H1 (cell line): Measurements from ENCODE around the gene PIANP. TPM values are rescaled to one million over a fixed set of nuclear protein-coding genes. Genes with fewer than 3 reads are reported as not detected.

ENCODE experiments used
- CTCF ChIA-PET: fragments of 300-600 bp; sonication (Branson Sonifier 250); formaldehyde crosslinking; loops from one replicate; lab custom pipeline; 2021; ENCODE audit not compliant: partially characterized antibody; lab: Charles Lee
- POLR2A ChIA-PET: fragments of 300-600 bp; sonication (Branson Sonifier 250); formaldehyde crosslinking; loops from one replicate; lab custom pipeline; 2021; ENCODE audit warnings: inconsistent platforms; ENCODE audit not compliant: partially characterized antibody; lab: Charles Lee
- DNase-seq, 2 experiments: peaks; one replicate each; pipeline versions ENCODE4 v3.0.0 to v3.0.0-alpha.2; 2010 to 2022; ENCODE audit warnings: low spot score in 2 of 2, low read depth in 1 of 2, mixed read lengths in 1 of 2
- FAIRE-seq: peaks from 2 replicates; lab custom pipeline; 2011; peaks lifted over from hg19 to GRCh38; lab: Jason Lieb, UNC
- H2AFZ ChIP-seq: 2 replicates; pipeline ENCODE4 v1.8.1; 2012; ENCODE audit warnings: low read length, inconsistent platforms
- H2AK5ac ChIP-seq: 2 replicates; pipeline ENCODE4 v1.6.1; 2013; ENCODE audit warnings: low read depth, low read length
- H2BK120ac ChIP-seq: replicated peaks from 2 replicates; pipeline ENCODE3; 2013; ENCODE audit warnings: low read depth, low read length, inconsistent platforms
- H2BK12ac ChIP-seq: 2 replicates; pipeline ENCODE4 v1.6.1; 2013; ENCODE audit warnings: low read depth, low read length
- H2BK15ac ChIP-seq: 2 replicates; pipeline ENCODE4 v1.6.1; 2013; ENCODE audit warnings: low read length
- H2BK20ac ChIP-seq: 2 replicates; pipeline ENCODE4 v1.6.1; 2013; ENCODE audit warnings: low read length
- H2BK5ac ChIP-seq: 2 replicates; pipeline ENCODE4 v1.6.1; 2013; ENCODE audit warnings: low read depth, low read length
- H3K14ac ChIP-seq: 2 replicates; pipeline ENCODE4 v1.6.1; 2013; ENCODE audit warnings: inconsistent platforms; ENCODE audit not compliant: insufficient read length
- H3K18ac ChIP-seq: 2 replicates; pipeline ENCODE4 v1.6.1; 2013; ENCODE audit warnings: low read length; ENCODE audit errors: extremely low read depth
- H3K23ac ChIP-seq: 2 replicates; pipeline ENCODE4 v1.6.1; 2013; ENCODE audit warnings: inconsistent platforms; ENCODE audit not compliant: insufficient read length
- H3K23me2 ChIP-seq: 2 replicates; pipeline ENCODE4 v1.6.1; 2013; ENCODE audit warnings: low read depth, low read length
- H3K27ac ChIP-seq: 2 replicates; pipeline ENCODE4 v1.6.1; 2011; ENCODE audit warnings: low read depth, low read length, inconsistent platforms
- H3K27me3 ChIP-seq, 4 experiments: replicated peaks in 1 of 4; 1 replicate in 1 of 4; 2 replicates in 3 of 4; pipeline versions ENCODE4 v1.6.1 to v1.8.1; 2011 to 2013; ENCODE audit warnings: low read length in 3 of 4, mild to moderate bottlenecking in 3 of 4, inconsistent platforms in 2 of 4, mixed read lengths in 2 of 4, moderate library complexity in 1 of 4; ENCODE audit not compliant: control insufficient read depth in 3 of 4, insufficient read depth in 3 of 4; ENCODE audit errors: extremely low read depth in 1 of 4
- H3K36me3 ChIP-seq, 4 experiments: 2 replicates each; pipeline versions ENCODE4 v1.6.1 to v1.8.1; 2011 to 2013; ENCODE audit warnings: mild to moderate bottlenecking in 4 of 4, low read length in 3 of 4, moderate library complexity in 2 of 4, control low read depth in 1 of 4, inconsistent platforms in 1 of 4; ENCODE audit not compliant: insufficient read depth in 4 of 4, control insufficient read depth in 2 of 4
- H3K4ac ChIP-seq: replicated peaks from 2 replicates; pipeline ENCODE3; 2013; ENCODE audit warnings: low read length, low read depth, mixed read lengths, inconsistent platforms; ENCODE audit not compliant: insufficient read length
- H3K4me1 ChIP-seq, 4 experiments: replicated peaks in 1 of 4; 1 replicate in 1 of 4; 2 replicates in 3 of 4; pipeline versions ENCODE4 v1.6.1 to v1.8.1; 2011 to 2013; ENCODE audit warnings: low read length in 3 of 4, inconsistent platforms in 2 of 4, mixed read lengths in 1 of 4; ENCODE audit not compliant: insufficient read depth in 4 of 4, control insufficient read depth in 3 of 4
- H3K4me2 ChIP-seq, 2 experiments: 2 replicates each; pipeline versions ENCODE4 v1.6.1 to v1.8.1; 2011 to 2013; ENCODE audit warnings: low read depth in 2 of 2, low read length in 2 of 2, control low read depth in 1 of 2, inconsistent platforms in 1 of 2, mild to moderate bottlenecking in 1 of 2; ENCODE audit not compliant: insufficient read depth in 1 of 2
- H3K4me3 ChIP-seq, 4 experiments: fragments of 200-600, 300-600 bp in 1 of 4; sonication (generic), shearing (Covaris generic), sonication (Bioruptor Twin) in 1 of 4; 2 replicates each; pipeline versions ENCODE4 v1.5.1 to v1.8.1; 2011 to 2016; ENCODE audit warnings: low read length in 4 of 4, low read depth in 3 of 4, control low read depth in 2 of 4, inconsistent platforms in 2 of 4, mild to moderate bottlenecking in 2 of 4, mixed read lengths in 1 of 4, moderate library complexity in 1 of 4; ENCODE audit not compliant: insufficient read depth in 2 of 4; ENCODE audit errors: extremely low read depth in 1 of 4
- H3K56ac ChIP-seq: replicated peaks from 2 replicates; pipeline ENCODE3; 2013; ENCODE audit warnings: low read depth, mild to moderate bottlenecking, mixed read lengths, low read length, inconsistent platforms; ENCODE audit not compliant: insufficient read length
- H3K79me1 ChIP-seq: 2 replicates; pipeline ENCODE4 v1.6.1; 2013; ENCODE audit warnings: low read depth, low read length, control low read depth
- H3K79me2 ChIP-seq, 2 experiments: 2 replicates each; pipeline versions ENCODE4 v1.6.1 to v1.8.1; 2012 to 2013; ENCODE audit warnings: low read length in 2 of 2, mild to moderate bottlenecking in 2 of 2, inconsistent platforms in 1 of 2; ENCODE audit not compliant: insufficient read depth in 2 of 2, control insufficient read depth in 1 of 2
- H3K9ac ChIP-seq, 4 experiments: replicated peaks in 1 of 4; 1 replicate in 1 of 4; 2 replicates in 3 of 4; pipeline versions ENCODE4 v1.6.1 to v1.8.1; 2011 to 2013; ENCODE audit warnings: low read depth in 3 of 4, low read length in 3 of 4, control low read depth in 2 of 4, mild to moderate bottlenecking in 2 of 4, moderate library complexity in 2 of 4, inconsistent platforms in 1 of 4; ENCODE audit errors: extremely low read depth in 1 of 4
- H3K9me3 ChIP-seq, 2 experiments: 2 replicates each; pipeline versions ENCODE4 v1.6.1 to v1.8.1; 2012 to 2013; ENCODE audit warnings: mild to moderate bottlenecking in 2 of 2, moderate library complexity in 2 of 2, control low read depth in 1 of 2, inconsistent platforms in 1 of 2, low read depth in 1 of 2, low read length in 1 of 2, mixed read lengths in 1 of 2; ENCODE audit not compliant: insufficient read depth in 2 of 2
- H4K20me1 ChIP-seq, 2 experiments: replicated peaks in 1 of 2; 2 replicates each; pipeline versions ENCODE3 to v1.8.1; 2011 to 2013; ENCODE audit warnings: inconsistent platforms in 2 of 2, low read length in 2 of 2, mild to moderate bottlenecking in 1 of 2; ENCODE audit not compliant: insufficient read depth in 2 of 2, control insufficient read depth in 1 of 2
- H4K5ac ChIP-seq: 2 replicates; pipeline ENCODE4 v1.6.1; 2013; ENCODE audit warnings: low read length, low read depth, mixed read lengths, inconsistent platforms; ENCODE audit not compliant: insufficient read length
- H4K8ac ChIP-seq: 2 replicates; pipeline ENCODE4 v1.8.0; 2013; ENCODE audit warnings: mild to moderate bottlenecking, moderate library complexity, low read length, inconsistent platforms; ENCODE audit not compliant: insufficient read depth; ENCODE audit errors: extremely low read depth
- H4K91ac ChIP-seq: replicated peaks from 2 replicates; pipeline ENCODE3; 2013; ENCODE audit warnings: low read length, mixed read lengths, inconsistent platforms; ENCODE audit not compliant: insufficient read length
- ASH2L ChIP-seq: fragments of 200-600, 300-600 bp; sonication (generic); IDR thresholded peaks from one replicate; pipeline ENCODE4 v1.7.1; 2017; ENCODE audit warnings: low read length
- SIX5 ChIP-seq: IDR thresholded peaks from 2 replicates; pipeline ENCODE4 v1.6.1; 2011; ENCODE audit warnings: mild to moderate bottlenecking, low read depth, low read length
- SP4 ChIP-seq: IDR thresholded peaks from 2 replicates; pipeline ENCODE4 v1.6.1; 2012; ENCODE audit warnings: low read length, inconsistent platforms
- WGBS, 2 experiments: shearing (Covaris generic) in 1 of 2; methylation state at CpG; one replicate each; pipeline versions ENCODE4 v1.1.6 to v1.1.7; 2013 to 2015; ENCODE audit warnings: low lambda C conversion rate in 2 of 2, mixed read lengths in 2 of 2, inconsistent platforms in 1 of 2, low coverage in 1 of 2, missing lambda C conversion rate in 1 of 2; ENCODE audit not compliant: insufficient replicate concordance in 2 of 2, insufficient coverage in 1 of 2, insufficient read length in 1 of 2; ENCODE audit errors: extremely low coverage in 1 of 2, missing lambda C conversion rate in 1 of 2; 5-methylcytosine and 5-hydroxymethylcytosine counted together
- polyA plus RNA-seq, 7 experiments: library from polyadenylated mRNA; depleted of rRNA in 3 of 7; stranded (reverse) in 5 of 7; unstranded in 2 of 7; fragments of >200 nt in 5 of 7; fragments of 200-250 nt in 2 of 7; gene quantifications; 1 replicate in 5 of 7; 2 replicates in 1 of 7; 4 replicates in 1 of 7; pipeline versions ENCODE4 v1.2.1 to v1.2.3, GENCODE V29; 2011 to 2013; ENCODE audit warnings: missing spikeins in 2 of 7, mixed read lengths in 2 of 7
- total RNA-seq: library from RNA; stranded (reverse); fragmentation: NEBNext Ultra II Directional; extraction: Animal tissue kit (Norgen Biotek cat#: 25700); gene quantifications from 2 replicates; pipeline ENCODE4 v1.2.1, GENCODE V29; 2021

The PIANP gene
- total and polyA plus RNA-seq, 2 of the 8 experiments (the other 6 are each of a cell fraction or from before 2014, with no cell fraction given) = 6.3 to 9.8 TPM

- Histone ChIP-seq H3K23ac (no peak overlapping the region), H2BK120ac (no peak overlapping the region), H4K5ac (peak overlapping the region; percentile 44), H3K23me2 (peaks cover 14% of the 10 kb centered on the region), H3K4ac (no peak overlapping the region), H4K20me1 (no peaks in the 10 kb centered on the region), H2AK5ac (no peak overlapping the region), H3K4me3 (peak overlapping the region in 2 of 4 experiments; percentile 1 to 13; a peak in 2 of 8 replicates), H3K4me1 (peaks cover 0 to 11% (median 8%) of the 10 kb centered on the region in 4 experiments; a peak in 5 of 7 replicates), H3K56ac (no peak overlapping the region), H3K9me3 (no peaks in the 10 kb centered on the region), H2BK5ac (no peak overlapping the region; the same call in 1 of the 2 replicates), H3K18ac (no peak overlapping the region), H3K4me2 (peak overlapping the region; percentile 50 to 65), H2BK12ac (peak overlapping the region; percentile 7; the same call in 1 of the 2 replicates), H2AFZ (peak overlapping the region; percentile 47; the same call in 1 of the 2 replicates), H3K36me3 (no peaks in the 10 kb centered on the region), H2BK15ac (peak overlapping the region; percentile 13; the same call in 1 of the 2 replicates), H3K27me3 (peaks cover 0 to 16% (median 14%) of the 10 kb centered on the region in 4 experiments; a peak in 6 of 7 replicates), H3K79me2 (no peaks in the 10 kb centered on the region), H3K9ac (peak overlapping the region in 1 of 4 experiments; percentile 1; a peak in 2 of 7 replicates), H3K27ac (no peak overlapping the region), H4K8ac (peak overlapping the region; percentile 75; the same call in 1 of the 2 replicates), H2BK20ac (no peak overlapping the region), H3K14ac (no peak overlapping the region), H3K79me1 (no peaks in the 10 kb centered on the region), H4K91ac (no peak overlapping the region)
- 19% methylated on average over 10 of the region's 10 CpGs; no CpG with 5 or more reads in 1 of the 2 experiments for WGBS, 2 experiments
- FAIRE-seq (peak; percentile 19), DNase-seq (peak in 1 of 2 experiments; percentile 65)
- ChIA-PET POLR2A (interaction anchor here (3.4 kb wide), 1 partner anchor 14 kb away, joined by 17 read pairs; the partner anchor contains the start of gene ZNF384), CTCF (interaction anchor here (1.0 to 1.6 kb wide), 4 partner anchors 13 to 83 kb away, joined by 3 to 5 read pairs (median 4); no protein-coding TSS in a partner anchor)
- TF ChIP-seq SP4 (no peak), ASH2L (peak; percentile 26), SIX5 (no peak)
Observed at GRCh38 chr12:6703631-6704030, 3.0 kb upstream of the PIANP start.
